Epithelial cell of proximal tubule (primary cell): ENCODE data around the gene BABAM2. TPM values are rescaled to one million over a fixed set of nuclear protein-coding genes. Genes with fewer than 3 reads are reported as not detected.

Experiments used
- DNase-seq: peaks from one replicate; pipeline ENCODE4 v3.0.0-alpha.2; 2011; ENCODE audit warnings: low read depth
- H3K4me3 ChIP-seq: 2 replicates; pipeline ENCODE4 v1.5.1; 2011; ENCODE audit warnings: low read depth, mild to moderate bottlenecking, low read length
- CTCF ChIP-seq: conservative IDR thresholded peaks from 2 replicates; pipeline ENCODE4 v1.5.1; 2012; ENCODE audit warnings: low read depth, mild to moderate bottlenecking, low read length
- total RNA-seq: library from RNA; depleted of rRNA; stranded (reverse); fragments of >200 nt; gene quantifications from 2 replicates; pipeline ENCODE4 v1.2.3, GENCODE V29; 2015

The BABAM2 gene
- total RNA-seq, 1 donor from 2014 or later = 23.6 TPM

GRCh38 chr2:28342081-28342967 is 451.8 kb downstream of the BABAM2 start:
- H3K4me3 ChIP-seq = no peak overlapping the region
- TF ChIP-seq CTCF = no peak
- no peak for DNase-seq

GRCh38 chr2:28343184-28343942 is 452.8 kb downstream of the BABAM2 start:
- TF ChIP-seq CTCF = no peak
- no peak for DNase-seq
- H3K4me3 ChIP-seq = no peak overlapping the region

GRCh38 chr2:28343971-28344715 is 453.6 kb downstream of the BABAM2 start:
- no peak overlapping the region for H3K4me3 ChIP-seq
- no peak for TF ChIP-seq CTCF
- no peak for DNase-seq

- no peak for DNase-seq
- no peak overlapping the region for H3K4me3 ChIP-seq
- TF ChIP-seq CTCF = no peak
Measured at GRCh38 chr2:28344756-28345373, 454.3 kb downstream of the BABAM2 start.

GRCh38 chr2:28345619-28346018 is 455.1 kb downstream of the BABAM2 start:
- H3K4me3 ChIP-seq = no peak overlapping the region
- TF ChIP-seq CTCF = no peak
- DNase-seq = no peak

GRCh38 chr2:28346587-28346986 is 456.1 kb downstream of the BABAM2 start:
- no peak for DNase-seq
- no peak overlapping the region for H3K4me3 ChIP-seq
- TF ChIP-seq CTCF = no peak
